ENCODE results near the gene CNTRL. TPM values are rescaled to one million over a fixed set of nuclear protein-coding genes. Genes with fewer than 3 reads are reported as not detected.
"Not testable (repeated sequence)": the region's sequence is repeated elsewhere in the genome, so short reads cannot be mapped to it uniquely, and the experiment has no call there.

Gene CNTRL
- total RNA-seq, 1 donor from 2014 or later = 89.2 TPM

DNA sequence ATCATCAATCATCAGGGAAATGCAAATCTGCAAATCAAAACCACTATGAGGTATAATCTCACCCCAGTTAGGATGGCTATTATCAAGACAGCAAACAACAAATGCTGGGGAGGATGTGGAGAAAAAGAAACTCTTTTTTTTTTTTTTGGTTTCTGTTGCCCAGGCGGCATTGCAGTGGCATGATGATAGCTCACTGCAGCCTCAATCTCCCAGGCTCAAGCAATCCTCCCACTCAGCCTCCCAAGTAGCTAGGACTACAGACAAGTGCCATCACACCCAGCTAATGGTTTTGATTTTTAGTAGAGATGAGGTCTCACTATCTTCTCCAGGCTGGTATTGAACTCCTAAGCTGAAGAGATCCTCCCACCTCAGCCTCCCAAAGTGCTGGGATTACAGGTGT is 5.4 kb upstream of the CNTRL start:
- intact Hi-C loops (cut with micrococcal nuclease) = no loop called here

DNA sequence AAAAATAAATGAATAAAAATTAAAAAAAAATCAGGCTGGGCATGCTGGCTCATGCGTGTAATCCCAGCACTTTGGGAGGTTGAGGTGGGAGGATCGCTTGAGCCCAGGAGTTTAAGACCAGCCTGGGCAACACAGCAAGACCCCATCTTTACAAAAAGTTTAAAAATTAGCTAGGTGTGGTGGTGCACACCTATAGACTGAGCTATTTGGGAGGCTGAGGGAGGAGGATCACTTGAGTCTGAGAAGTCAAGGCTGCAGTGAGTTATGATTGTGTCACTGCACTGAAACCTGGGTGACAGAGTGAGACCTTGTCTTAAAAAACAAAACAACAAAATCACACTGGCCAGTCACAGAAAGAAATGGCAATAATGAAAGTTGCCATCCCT is 3.4 kb upstream of the CNTRL start:
- intact Hi-C loops (cut with micrococcal nuclease) = loop anchor here (5.0 kb wide), 1 partner anchor 296 kb away; no protein-coding TSS in a partner anchor

DNA sequence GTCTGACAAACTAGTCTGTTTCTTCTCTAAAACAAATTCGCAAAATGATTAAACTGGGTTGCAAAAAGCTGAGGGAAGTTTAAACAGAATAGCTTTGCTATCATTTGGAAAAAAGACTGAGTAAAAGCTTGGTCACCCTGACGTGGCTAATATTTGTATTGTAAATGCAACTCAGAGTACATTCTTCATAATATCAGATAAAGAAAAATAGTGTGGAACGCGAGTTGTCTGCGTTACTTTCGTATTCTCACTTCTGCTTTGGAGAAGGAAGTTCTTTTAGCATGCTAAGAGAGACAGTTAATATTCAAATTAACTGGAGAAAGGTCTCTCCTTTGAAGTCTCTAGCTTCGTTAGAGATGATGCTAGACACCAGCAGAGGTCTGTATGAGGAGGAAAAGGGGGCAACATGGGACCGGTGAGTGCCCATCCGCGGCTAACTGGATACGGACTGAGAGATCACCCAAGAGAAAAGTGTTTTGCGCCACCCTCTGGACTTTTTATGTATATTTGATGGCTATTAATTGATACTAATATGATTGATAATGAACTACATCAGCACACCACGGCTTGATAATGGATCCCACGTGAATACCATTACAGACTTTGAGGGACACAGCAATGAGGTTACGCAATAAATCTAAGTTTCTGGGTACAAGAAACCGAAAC is 2.9 kb upstream of the CNTRL start:
- intact Hi-C loops (cut with micrococcal nuclease) = loop anchor here (1.0 to 5.0 kb wide), 2 partner anchors 295 to 316 kb away; no protein-coding TSS in a partner anchor

GRCh38 chr9:121073038-121073437 is 1.7 kb upstream of the CNTRL start:
- intact Hi-C loops (cut with micrococcal nuclease) = loop anchor here (5.0 kb wide), 1 partner anchor 294 kb away; no protein-coding TSS in a partner anchor

DNA sequence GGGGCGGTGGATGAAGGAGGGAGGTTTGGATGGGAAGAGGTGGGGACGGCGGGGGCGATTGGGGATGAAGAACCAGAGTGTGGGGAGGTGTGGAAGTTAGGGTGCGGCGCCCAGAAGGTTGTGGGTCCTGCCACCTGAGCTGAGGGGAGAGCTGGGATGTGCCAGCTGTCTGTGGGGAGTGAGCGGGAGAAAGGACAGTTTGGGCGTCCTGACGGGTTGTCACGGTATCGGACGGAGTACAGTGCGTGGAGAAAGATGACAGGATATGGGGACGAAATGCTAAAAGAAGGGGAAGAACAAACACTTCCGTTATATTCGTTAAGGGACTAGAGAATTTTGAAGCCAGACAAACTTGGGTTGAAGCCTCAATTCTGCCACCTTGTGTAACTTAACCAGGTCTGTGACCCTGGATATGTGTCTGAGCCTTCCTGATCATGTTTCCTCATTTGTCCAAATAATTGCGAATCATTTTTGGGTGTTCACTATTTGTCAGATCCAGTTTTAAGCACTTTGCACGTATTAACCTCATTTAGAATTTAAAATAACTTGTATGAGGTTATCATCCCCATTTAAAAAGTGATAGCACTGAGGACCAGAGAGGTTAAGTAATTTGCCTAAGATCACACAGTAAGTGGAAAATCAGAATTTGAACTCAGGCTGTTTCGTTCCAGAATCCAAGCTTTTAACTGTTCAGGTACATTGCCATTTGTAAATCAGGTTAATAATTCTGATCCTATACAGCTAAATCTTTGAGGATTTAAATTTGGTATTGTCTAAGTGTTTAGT is 689 bp downstream of the CNTRL start:
- intact Hi-C loops (cut with micrococcal nuclease) = loop anchor here (2.0 kb wide), 2 partner anchors 15 to 149 kb away; partner anchors contain the start of gene TRAF1

DNA sequence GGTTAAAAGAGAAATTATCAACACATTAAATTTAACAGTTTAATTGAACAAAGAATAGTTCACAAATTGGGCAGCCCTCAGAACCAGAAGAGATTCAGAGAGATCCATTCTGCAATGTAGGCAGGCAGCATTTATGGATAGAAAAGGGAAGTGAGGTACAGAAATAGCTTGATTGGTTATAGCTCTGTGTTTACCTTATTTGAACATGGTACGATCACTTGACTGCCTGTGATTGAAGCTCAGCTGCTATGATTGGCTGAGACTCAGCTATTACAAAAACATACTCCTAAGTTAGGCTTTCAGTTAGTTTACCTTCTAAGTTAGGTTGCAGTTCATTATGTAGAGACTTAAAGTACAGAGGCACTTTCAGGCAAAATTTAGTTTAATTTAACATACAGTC is 7.3 kb downstream of the CNTRL start:
- intact Hi-C loops (cut with micrococcal nuclease) = no loop called here

DNA sequence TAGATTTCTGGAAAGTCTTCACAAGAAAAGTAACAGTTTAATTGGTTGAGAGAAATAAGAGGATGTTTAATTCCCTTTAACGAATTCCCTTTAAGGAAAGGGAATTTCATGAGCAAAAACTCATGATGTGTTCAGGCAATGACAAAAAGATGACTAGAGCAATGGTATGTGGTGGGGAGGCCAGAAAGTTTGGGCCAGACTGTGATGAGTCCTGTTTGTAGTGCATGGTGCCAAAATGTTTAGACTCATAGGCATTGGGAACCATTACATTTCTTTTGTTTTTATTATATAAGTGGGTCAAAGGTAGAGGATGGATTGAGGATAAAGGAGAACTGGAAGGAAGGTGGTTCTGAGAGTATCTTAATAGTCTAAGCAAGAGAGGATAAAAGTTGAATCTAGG is 10.9 kb downstream of the CNTRL start:
- intact Hi-C loops (cut with micrococcal nuclease) = no loop called here

- intact Hi-C loops (cut with micrococcal nuclease) = no loop called here
Observed at GRCh38 chr9:121088576-121088975, 13.8 kb downstream of the CNTRL start.

- intact Hi-C loops (cut with micrococcal nuclease) = not testable (repeated sequence)
Observed at GRCh38 chr9:121090743-121091142, 16.0 kb downstream of the CNTRL start.

DNA sequence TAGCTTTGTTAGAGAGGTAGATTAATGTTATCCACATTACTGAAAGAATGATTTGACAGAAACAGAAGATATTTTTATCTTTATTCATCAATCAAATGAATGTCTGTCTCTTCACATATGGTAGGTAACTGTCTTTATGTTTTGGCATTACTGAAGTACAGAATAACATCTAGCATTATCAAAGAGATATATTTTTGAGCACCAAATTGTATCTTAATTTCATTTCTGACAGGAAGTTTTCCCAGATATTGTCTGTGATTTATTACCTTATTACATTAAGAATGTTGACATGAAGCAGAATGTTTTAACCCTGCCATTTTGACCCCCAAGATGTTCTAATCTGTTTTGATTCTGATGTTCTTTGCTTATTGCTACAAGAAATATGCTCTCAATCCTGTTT is 20.3 kb downstream of the CNTRL start:
- intact Hi-C loops (cut with micrococcal nuclease) = no loop called here

DNA sequence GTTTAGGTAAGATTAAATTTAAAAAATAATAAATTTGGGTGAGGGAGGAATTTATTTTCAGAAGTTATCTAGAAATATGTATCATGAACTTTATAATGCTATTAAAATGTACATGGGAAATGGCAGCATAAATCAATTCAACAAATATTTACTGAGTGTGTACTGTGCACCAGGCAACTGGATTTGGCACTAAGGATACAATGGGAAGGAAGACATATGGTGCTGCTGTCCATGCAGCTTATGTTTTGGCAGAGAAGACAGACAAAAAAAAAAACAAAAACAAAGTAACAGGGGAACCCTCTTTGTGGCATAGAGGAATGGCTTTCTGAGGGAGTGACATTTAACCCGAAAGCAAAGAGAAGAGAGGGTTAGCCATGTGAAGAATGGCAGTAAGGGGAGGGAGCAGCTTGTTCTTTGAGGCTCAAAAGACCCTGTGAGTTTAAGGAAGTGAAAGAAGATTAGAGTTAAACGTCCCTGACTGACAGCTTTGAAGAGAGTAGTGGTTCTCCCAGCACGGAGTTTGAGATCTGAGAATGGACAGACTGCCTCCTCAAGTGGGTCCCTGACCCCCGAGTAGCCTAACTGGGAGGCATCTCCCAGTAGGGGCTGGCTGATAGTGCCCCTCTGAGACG is 23.9 kb downstream of the CNTRL start:
- intact Hi-C loops (cut with micrococcal nuclease) = no loop called here

DNA sequence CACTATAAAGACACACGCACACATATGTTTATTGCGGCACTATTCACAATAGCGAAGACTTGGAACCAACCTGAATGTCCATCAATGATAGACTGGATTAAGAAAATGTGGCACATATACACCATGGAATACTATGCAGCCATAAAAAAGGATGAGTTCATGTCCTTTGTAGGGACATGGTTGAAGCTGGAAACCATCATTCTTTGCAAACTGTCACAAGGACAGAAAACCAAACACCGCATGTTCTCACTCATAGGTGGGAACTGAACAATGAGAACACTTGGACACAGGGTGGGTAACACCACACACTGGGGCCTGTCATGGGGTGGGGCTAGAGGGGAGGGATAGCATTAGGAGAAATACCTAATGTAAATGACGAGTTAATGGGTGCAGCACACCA is 29.3 kb downstream of the CNTRL start:
- intact Hi-C loops (cut with micrococcal nuclease) = not testable (repeated sequence)

DNA sequence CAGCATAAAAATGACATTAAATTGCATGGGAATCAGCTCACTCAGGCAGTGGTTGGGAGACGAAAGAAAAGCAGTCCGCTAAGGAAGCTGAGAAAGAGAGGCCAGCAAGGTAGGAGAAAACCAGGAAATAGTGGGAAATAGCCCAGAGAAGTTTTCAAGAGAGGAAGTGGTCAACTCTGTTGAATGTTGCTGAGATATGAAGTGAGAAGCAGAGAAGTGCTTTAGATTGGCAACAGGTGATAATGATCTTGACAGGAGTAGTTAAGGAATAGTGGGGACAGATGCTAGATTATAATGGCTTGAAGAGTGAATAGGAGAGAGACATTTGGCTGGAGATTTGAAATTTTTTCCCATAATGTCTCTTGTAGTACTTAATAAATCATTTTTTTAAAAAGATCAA is 30.8 kb downstream of the CNTRL start:
- intact Hi-C loops (cut with micrococcal nuclease) = no loop called here

GRCh38 chr9:121107029-121107428 is 32.3 kb downstream of the CNTRL start:
- intact Hi-C loops (cut with micrococcal nuclease) = loop anchor here (1.0 to 2.0 kb wide), 2 partner anchors 14 to 49 kb away; no protein-coding TSS in a partner anchor

- intact Hi-C loops (cut with micrococcal nuclease) = loop anchor here (1.0 to 2.0 kb wide), 2 partner anchors 13 to 48 kb away; no protein-coding TSS in a partner anchor
Observed at GRCh38 chr9:121107881-121108280, 33.1 kb downstream of the CNTRL start.

DNA sequence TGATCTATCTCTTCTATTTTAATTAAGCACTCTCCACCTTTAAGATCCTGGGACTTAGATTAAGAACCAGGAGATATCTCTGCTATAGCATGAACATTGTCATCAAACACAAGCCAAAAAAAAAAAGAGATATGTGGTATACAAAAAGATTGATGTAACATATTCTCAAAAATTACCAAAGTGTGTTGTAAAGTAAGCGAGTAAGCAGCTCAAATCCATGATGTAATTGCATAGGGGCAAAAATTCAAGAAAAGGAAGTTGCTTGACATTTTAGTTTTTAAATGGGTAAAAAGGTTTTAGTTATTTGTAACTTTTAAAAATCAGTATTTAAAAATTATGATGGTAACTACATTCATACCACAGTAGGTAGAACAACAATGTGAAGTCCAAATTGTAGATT is 40.7 kb downstream of the CNTRL start:
- intact Hi-C loops (cut with micrococcal nuclease) = no loop called here

DNA sequence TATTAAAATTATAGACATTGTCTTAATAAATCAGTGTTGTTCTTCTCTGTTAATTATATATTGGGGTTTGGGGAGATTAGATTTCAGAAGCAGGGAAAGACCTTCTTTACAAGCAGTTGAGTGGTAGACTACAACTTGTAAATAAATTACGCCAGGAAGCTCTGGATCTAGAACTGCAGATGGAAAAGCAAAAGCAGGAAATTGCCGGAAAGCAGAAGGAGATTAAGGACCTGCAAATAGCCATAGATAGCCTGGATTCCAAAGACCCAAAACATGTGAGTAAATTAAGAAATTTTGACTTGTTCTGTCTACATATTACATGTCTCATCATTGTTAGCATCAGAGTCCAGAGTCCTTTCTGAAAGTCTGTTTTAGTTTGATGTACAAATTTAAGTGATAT is 43.5 kb downstream of the CNTRL start:
- intact Hi-C loops (cut with micrococcal nuclease) = no loop called here

GRCh38 chr9:121120386-121120785 is 45.6 kb downstream of the CNTRL start:
- intact Hi-C loops (cut with micrococcal nuclease) = loop anchor here (2.0 to 5.0 kb wide), 4 partner anchors 14 to 538 kb away; partner anchors contain the start of gene CDK5RAP2

- intact Hi-C loops (cut with micrococcal nuclease) = loop anchor here (1.0 to 5.0 kb wide), 14 partner anchors 12 to 539 kb away; partner anchors contain the start of genes CDK5RAP2, CNTRL, FBXW2 and MEGF9
Observed at GRCh38 chr9:121121582-121122087, 46.9 kb downstream of the CNTRL start.

DNA sequence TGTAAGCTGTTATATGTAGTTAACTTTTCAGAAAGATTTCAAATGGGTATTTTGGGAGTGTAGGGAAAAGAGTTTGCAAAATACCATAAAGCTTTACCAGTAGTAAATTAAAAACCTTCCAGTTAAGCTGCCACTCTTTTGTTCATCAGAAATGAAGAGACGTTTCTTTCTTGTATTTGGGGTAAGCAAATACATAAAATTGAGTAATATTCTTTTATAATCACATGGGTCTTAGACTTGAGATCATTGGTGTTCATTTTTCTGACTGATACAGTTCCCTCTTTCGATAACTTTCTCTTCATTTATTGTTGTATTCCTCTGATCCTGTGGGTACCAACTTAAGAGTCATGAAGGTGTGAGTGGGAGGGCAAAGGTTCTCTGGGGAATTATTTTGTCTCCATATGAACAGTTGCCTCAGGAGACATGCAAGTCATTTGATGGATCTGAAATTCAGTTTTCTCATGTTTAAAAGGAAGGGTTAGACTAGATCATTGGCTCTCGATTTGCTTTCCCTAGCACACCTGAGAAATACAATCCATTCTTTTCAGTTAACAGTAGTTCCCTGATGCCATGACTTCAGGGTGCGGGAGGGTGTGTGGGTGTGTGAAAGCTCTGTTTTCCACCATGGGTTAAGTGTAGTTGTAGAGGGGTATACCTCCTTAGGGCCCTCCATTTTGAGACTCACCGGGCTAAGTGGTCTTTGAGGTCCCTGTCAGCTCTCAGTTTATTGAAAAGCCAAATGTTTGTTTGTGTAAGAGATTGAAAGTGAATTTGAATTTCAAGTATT is 47.7 kb downstream of the CNTRL start:
- intact Hi-C loops (cut with micrococcal nuclease) = loop anchor here (5.0 kb wide), 3 partner anchors 230 to 540 kb away; partner anchors contain the start of gene CDK5RAP2

Data from T-helper 1 cell treated with Interleukin-12 subunit alpha and Interleukin-12 subunit beta and Interleukin-4 antibody, amounts not matched to agents 30 ng/mL and 1 ng/mL, for 36 hours (primary cell).